Thyroid gland (tissue), 4 donors: Measurements from ENCODE around the gene ADPRM. TPM values are rescaled to one million over a fixed set of nuclear protein-coding genes. Genes with fewer than 3 reads are reported as not detected.
A peak's percentile ranks its signal among the peaks of the same experiment; 100 is the strongest.

Experiments used
- DNase-seq, 2 donors: peaks; one replicate each; pipeline ENCODE4 v3.0.0-alpha.2; 2019
- H3K27ac ChIP-seq, 3 donors: fragments of 200-600 bp; sonication (generic); 1 replicate in 2 of 3; 2 replicates in 1 of 3; pipeline ENCODE4 v1.5.1; 2016 to 2019; ENCODE audit warnings: mild to moderate bottlenecking in 1 of 3, moderate library complexity in 1 of 3
- H3K27me3 ChIP-seq: fragments of 200-600 bp; sonication (generic); one replicate; pipeline ENCODE4 v1.5.1; 2019
- H3K36me3 ChIP-seq, 2 donors: fragments of 200-600 bp; sonication (generic); one replicate each; pipeline ENCODE4 v1.5.1; 2016 to 2019
- H3K4me1 ChIP-seq, 2 donors: fragments of 200-600 bp; sonication (generic); one replicate each; pipeline ENCODE4 v1.5.1; 2017 to 2019
- H3K4me3 ChIP-seq, 3 donors: fragments of 200-600 bp; sonication (generic); replicated peaks in 1 of 3; 1 replicate in 2 of 3; 2 replicates in 1 of 3; pipeline ENCODE4 v1.5.1; 2016; ENCODE audit warnings: mild to moderate bottlenecking in 1 of 3
- H3K9me3 ChIP-seq: fragments of 200-600 bp; sonication (generic); one replicate; pipeline ENCODE4 v1.5.1; 2017
- POLR2A ChIP-seq, 2 donors: fragments of 450-650 bp; IDR thresholded peaks; one replicate each; pipeline ENCODE4 v1.6.1; 2017; ENCODE audit warnings: antibody characterized with exemption in 2 of 2, mild to moderate bottlenecking in 2 of 2, moderate library complexity in 1 of 2
- whole genome bisulfite sequencing, 2 donors: methylation state at CpG; one replicate each; pipeline ENCODE4 v1.1.5; 2017; 5-methylcytosine and 5-hydroxymethylcytosine counted together
- intact Hi-C: fragments of 100-400 bp; cut with DNase I; formaldehyde crosslinking; loops from one replicate; pipeline ENCODE4 v1.15.1; 2023
- total RNA-seq, 4 donors: library from RNA; depleted of rRNA; stranded (reverse); fragments of >200 nt; gene quantifications; one replicate each; pipeline ENCODE4 v1.2.3, GENCODE V29; 2016
- TF ChIP-seq, protein P1 (sequence below), 6 experiments: fragments of 200-600 bp in 3 of 6; fragments of 450-650 bp in 3 of 6; sonication (generic) in 3 of 6; IDR thresholded peaks; one replicate each; pipeline ENCODE4 v1.5.1; 2016 to 2019; ENCODE audit warnings: antibody characterized with exemption in 6 of 6, mild to moderate bottlenecking in 2 of 6, inconsistent platforms in 1 of 6, moderate library complexity in 1 of 6

Gene ADPRM
- total RNA-seq, 4 donors from 2014 or later, result 16.3 to 21.4 (median 19.4) TPM

GRCh38 chr17:10663231-10663630, 34.2 kb upstream of the ADPRM start:
- Histone ChIP-seq H3K36me3 (no peaks in the 10 kb centered on the region), H3K27me3 (no peaks in the 10 kb centered on the region), H3K4me1 (peaks cover 0 to 6% of the 10 kb centered on the region in 2 donors), H3K4me3 (no peak overlapping the region), H3K9me3 (no peaks in the 10 kb centered on the region), H3K27ac (no peak overlapping the region)
- peak; percentile 59 to 69 for DNase-seq
- intact Hi-C loops, result no loop called here
- TF ChIP-seq, protein P1, sequence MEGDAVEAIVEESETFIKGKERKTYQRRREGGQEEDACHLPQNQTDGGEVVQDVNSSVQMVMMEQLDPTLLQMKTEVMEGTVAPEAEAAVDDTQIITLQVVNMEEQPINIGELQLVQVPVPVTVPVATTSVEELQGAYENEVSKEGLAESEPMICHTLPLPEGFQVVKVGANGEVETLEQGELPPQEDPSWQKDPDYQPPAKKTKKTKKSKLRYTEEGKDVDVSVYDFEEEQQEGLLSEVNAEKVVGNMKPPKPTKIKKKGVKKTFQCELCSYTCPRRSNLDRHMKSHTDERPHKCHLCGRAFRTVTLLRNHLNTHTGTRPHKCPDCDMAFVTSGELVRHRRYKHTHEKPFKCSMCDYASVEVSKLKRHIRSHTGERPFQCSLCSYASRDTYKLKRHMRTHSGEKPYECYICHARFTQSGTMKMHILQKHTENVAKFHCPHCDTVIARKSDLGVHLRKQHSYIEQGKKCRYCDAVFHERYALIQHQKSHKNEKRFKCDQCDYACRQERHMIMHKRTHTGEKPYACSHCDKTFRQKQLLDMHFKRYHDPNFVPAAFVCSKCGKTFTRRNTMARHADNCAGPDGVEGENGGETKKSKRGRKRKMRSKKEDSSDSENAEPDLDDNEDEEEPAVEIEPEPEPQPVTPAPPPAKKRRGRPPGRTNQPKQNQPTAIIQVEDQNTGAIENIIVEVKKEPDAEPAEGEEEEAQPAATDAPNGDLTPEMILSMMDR (IDR thresholded peaks at IDR 0.05), result no peak
- TF ChIP-seq POLR2A (IDR thresholded peaks at IDR 0.05), result no peak
- 38 to 59% methylated on average over 6 of the region's 6 CpGs for WGBS, 2 donors

- WGBS, 2 donors, result 89 to 95% methylated on average over 9 of the region's 9 CpGs
- TF ChIP-seq POLR2A (IDR thresholded peaks at IDR 0.05), result no peak
- TF ChIP-seq, protein P1 (IDR thresholded peaks at IDR 0.05), result no peak
- H3K9me3 ChIP-seq, result no peaks in the 10 kb centered on the region
- H3K27ac ChIP-seq, result no peak overlapping the region
- peaks cover 0 to 6% of the 10 kb centered on the region in 2 donors for H3K4me1 ChIP-seq
- intact Hi-C loops, result no loop called here
- H3K27me3 ChIP-seq, result no peaks in the 10 kb centered on the region
- H3K36me3 ChIP-seq, result no peaks in the 10 kb centered on the region
- no peak overlapping the region for H3K4me3 ChIP-seq
- DNase-seq, result no peak
Measured at GRCh38 chr17:10664571-10664970, 32.8 kb upstream of the ADPRM start.

- Histone ChIP-seq H3K27ac (no peak overlapping the region), H3K4me1 (peaks cover 0 to 6% of the 10 kb centered on the region in 2 donors), H3K9me3 (no peaks in the 10 kb centered on the region), H3K27me3 (no peaks in the 10 kb centered on the region), H3K4me3 (no peak overlapping the region), H3K36me3 (no peaks in the 10 kb centered on the region)
- WGBS, 2 donors, result 71 to 85% methylated on average over 5 of the region's 5 CpGs
- intact Hi-C loops, result no loop called here
- no peak for TF ChIP-seq POLR2A (IDR thresholded peaks at IDR 0.05)
- TF ChIP-seq, protein P1 (IDR thresholded peaks at IDR 0.05), result no peak
- no peak for DNase-seq
Measured at GRCh38 chr17:10666906-10667305, 30.5 kb upstream of the ADPRM start.

GRCh38 chr17:10668775-10669174, 28.6 kb upstream of the ADPRM start:
- no peaks in the 10 kb centered on the region for H3K36me3 ChIP-seq
- 96 to 100% methylated on average over 1 of the region's 1 CpG for WGBS, 2 donors
- H3K27ac ChIP-seq, result no peak overlapping the region
- no peak overlapping the region for H3K4me3 ChIP-seq
- DNase-seq, result no peak
- TF ChIP-seq, protein P1 (IDR thresholded peaks at IDR 0.05), result no peak
- TF ChIP-seq POLR2A (IDR thresholded peaks at IDR 0.05), result no peak
- intact Hi-C loops, result no loop called here
- H3K27me3 ChIP-seq, result no peaks in the 10 kb centered on the region
- H3K9me3 ChIP-seq, result no peaks in the 10 kb centered on the region
- H3K4me1 ChIP-seq, result peaks cover 0 to 6% of the 10 kb centered on the region in 2 donors

- no peak for TF ChIP-seq POLR2A (IDR thresholded peaks at IDR 0.05)
- TF ChIP-seq, protein P1 (IDR thresholded peaks at IDR 0.05), result no peak
- Histone ChIP-seq H3K27ac (no peak overlapping the region), H3K4me3 (no peak overlapping the region), H3K4me1 (no peaks in the 10 kb centered on the region), H3K9me3 (no peaks in the 10 kb centered on the region), H3K36me3 (no peaks in the 10 kb centered on the region), H3K27me3 (no peaks in the 10 kb centered on the region)
- DNase-seq, result no peak
- intact Hi-C loops, result no loop called here
- 92 to 95% methylated on average over 12 of the region's 12 CpGs for WGBS, 2 donors
Measured at GRCh38 chr17:10673312-10673711, 24.1 kb upstream of the ADPRM start.
